ENCODE results near the gene SPARCL1. TPM values are rescaled to one million over a fixed set of nuclear protein-coding genes. Genes with fewer than 3 reads are reported as not detected.

Gene SPARCL1
- total RNA-seq, 2 donors from 2014 or later: 1,225 to 2,315 TPM

DNA sequence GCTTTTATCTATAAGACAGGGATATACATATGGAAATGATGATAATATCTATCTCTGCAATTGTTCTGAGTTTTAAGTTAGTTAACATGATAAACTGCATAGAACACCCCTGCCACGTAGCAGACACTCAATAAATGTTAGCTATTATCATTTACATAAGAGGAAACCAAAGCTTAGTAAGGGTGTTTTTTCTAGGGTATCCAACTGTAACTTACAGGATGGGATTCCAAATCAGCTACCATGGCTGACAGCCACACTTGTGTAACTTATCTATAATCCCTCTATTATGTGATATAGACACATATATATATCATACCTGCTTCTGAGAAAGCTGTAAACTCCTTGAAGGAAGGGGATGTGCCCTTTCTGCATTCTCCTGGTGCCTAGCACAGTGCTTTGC, 1.1 kb upstream of the SPARCL1 start:
- peaks cover 13 to 40% of the 10 kb centered on the region in 2 donors for H3K4me1 ChIP-seq (ENCODE audit: control insufficient read depth in 1 of 2, low read depth in 2 of 2)
- no peaks in the 10 kb centered on the region for H3K36me3 ChIP-seq
- no peak for DNase-seq (ENCODE audit: low spot score)
- TF ChIP-seq, protein P1, sequence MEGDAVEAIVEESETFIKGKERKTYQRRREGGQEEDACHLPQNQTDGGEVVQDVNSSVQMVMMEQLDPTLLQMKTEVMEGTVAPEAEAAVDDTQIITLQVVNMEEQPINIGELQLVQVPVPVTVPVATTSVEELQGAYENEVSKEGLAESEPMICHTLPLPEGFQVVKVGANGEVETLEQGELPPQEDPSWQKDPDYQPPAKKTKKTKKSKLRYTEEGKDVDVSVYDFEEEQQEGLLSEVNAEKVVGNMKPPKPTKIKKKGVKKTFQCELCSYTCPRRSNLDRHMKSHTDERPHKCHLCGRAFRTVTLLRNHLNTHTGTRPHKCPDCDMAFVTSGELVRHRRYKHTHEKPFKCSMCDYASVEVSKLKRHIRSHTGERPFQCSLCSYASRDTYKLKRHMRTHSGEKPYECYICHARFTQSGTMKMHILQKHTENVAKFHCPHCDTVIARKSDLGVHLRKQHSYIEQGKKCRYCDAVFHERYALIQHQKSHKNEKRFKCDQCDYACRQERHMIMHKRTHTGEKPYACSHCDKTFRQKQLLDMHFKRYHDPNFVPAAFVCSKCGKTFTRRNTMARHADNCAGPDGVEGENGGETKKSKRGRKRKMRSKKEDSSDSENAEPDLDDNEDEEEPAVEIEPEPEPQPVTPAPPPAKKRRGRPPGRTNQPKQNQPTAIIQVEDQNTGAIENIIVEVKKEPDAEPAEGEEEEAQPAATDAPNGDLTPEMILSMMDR (IDR thresholded peaks at IDR 0.05): no peak
- H3K27ac ChIP-seq: peak overlapping the region; percentile 92 to 96
- H3K4me3 ChIP-seq: peak overlapping the region; percentile 79
- H3K9me3 ChIP-seq: no peaks in the 10 kb centered on the region
- no peak for ATAC-seq (ENCODE audit: insufficient number of reproducible peaks, low FRiP score, low read depth)
- no peaks in the 10 kb centered on the region for H3K27me3 ChIP-seq (replicated peaks; ENCODE audit: insufficient read depth)

DNA sequence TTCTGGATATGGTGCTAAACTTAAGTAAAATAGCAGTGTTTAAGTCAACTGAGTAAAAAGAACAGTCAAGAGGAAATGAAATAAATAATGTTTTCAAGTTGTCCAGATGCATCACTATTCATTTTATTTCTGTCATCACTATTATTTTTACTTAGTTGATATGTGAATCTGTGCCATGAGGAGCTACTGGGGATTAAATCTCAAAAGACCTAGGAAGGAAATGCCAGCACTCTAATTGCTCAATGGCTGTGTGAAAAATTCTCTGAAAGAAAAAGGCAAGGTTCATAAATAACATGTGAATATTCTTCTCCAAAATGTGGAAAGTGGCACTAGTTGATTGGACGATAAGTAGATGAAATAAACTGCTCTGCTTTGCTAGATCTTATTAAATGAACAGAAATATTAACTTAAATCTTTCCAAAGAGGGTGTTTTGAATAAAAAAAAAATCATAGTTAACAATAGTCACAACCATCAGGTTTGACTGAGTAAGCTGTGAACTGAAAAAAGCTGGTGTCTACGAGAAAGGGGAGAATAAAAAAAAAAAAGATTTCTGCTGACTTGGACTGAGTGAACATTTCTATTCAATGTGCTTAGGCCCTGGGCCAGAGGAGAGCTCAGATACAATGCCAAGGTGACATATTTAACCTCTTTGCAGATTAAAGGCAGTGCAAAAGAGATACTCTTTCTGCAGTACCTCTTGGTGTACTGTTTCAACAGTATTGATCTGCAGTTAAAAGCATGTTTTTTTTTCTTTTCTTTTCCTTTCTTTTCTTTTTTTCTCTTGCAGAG, 1.6 kb downstream of the SPARCL1 start:
- TF ChIP-seq, protein P1 (IDR thresholded peaks at IDR 0.05): no peak
- H3K9me3 ChIP-seq: no peaks in the 10 kb centered on the region
- H3K27me3 ChIP-seq (replicated peaks; ENCODE audit: insufficient read depth): no peaks in the 10 kb centered on the region
- H3K4me1 ChIP-seq (ENCODE audit: control insufficient read depth in 1 of 2, low read depth in 2 of 2): peaks cover 17 to 64% of the 10 kb centered on the region in 2 donors
- H3K27ac ChIP-seq: peak overlapping the region; percentile 92 to 96
- peaks cover 4% of the 10 kb centered on the region for H3K36me3 ChIP-seq
- peak overlapping the region; percentile 79 for H3K4me3 ChIP-seq
- ATAC-seq (ENCODE audit: insufficient number of reproducible peaks, low FRiP score, low read depth) (no peak), DNase-seq (ENCODE audit: low spot score) (no peak)

DNA sequence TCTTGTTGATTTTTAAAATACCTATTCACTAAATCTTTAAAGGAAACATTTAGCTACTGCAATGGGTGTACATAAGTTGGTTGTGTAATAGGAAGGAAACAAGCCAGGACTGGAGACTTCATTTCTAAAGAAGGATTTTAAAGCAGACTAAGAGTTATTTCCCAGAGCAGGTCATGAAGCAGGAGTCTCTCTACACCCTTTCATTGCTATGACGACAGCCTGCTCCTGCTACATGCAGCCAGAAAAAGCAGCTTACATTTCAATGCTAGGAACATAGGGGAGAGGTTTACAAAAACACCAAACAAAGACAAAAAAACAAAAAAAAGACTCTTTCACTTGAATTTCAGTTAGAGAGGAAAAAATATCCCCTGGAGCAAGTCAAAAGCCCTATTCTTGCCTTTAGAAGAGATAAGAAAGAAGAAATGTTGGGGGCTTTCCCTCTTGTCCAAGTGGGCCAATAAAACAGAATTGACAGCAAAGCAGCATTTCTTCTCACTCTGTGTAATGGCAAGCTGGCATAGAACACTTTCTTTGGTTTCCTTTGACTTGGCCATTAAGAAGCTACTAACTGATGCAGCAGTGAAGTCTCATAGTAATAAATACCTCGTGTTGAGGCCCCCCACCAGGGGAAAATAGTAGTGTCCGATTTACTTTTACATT, 3.4 kb downstream of the SPARCL1 start:
- Histone ChIP-seq H3K4me3 (peak overlapping the region; percentile 79), H3K27me3 (replicated peaks; ENCODE audit: insufficient read depth) (no peaks in the 10 kb centered on the region), H3K36me3 (peaks cover 4% of the 10 kb centered on the region), H3K9me3 (no peaks in the 10 kb centered on the region), H3K27ac (peak overlapping the region; percentile 92 to 96), H3K4me1 (ENCODE audit: control insufficient read depth in 1 of 2, low read depth in 2 of 2) (peaks cover 28 to 65% of the 10 kb centered on the region in 2 donors)
- TF ChIP-seq, protein P1 (IDR thresholded peaks at IDR 0.05): no peak
- no peak for DNase-seq (ENCODE audit: low spot score)
- peak; percentile 48 for ATAC-seq (ENCODE audit: insufficient number of reproducible peaks, low FRiP score, low read depth)

DNA sequence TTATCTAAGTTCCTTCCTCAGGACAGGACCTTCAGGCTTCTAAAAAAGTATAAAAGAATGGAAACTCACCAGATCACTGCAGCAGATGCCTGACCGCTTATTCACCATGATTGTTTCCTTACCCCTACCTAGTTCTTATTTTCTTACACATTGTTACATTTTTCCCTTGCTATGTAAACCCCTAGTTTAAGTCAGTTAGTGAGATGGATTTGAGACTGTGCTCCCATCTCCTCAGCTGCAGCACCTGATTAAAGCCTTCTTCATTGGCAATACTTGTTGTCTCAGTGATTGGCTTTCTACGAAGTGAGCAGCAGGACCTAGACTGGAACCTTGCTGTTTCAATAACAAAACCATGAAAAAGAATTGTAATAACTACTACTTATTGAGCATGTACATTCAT, 4.7 kb downstream of the SPARCL1 start:
- H3K4me1 ChIP-seq (ENCODE audit: control insufficient read depth in 1 of 2, low read depth in 2 of 2): peaks cover 26 to 63% of the 10 kb centered on the region in 2 donors

DNA sequence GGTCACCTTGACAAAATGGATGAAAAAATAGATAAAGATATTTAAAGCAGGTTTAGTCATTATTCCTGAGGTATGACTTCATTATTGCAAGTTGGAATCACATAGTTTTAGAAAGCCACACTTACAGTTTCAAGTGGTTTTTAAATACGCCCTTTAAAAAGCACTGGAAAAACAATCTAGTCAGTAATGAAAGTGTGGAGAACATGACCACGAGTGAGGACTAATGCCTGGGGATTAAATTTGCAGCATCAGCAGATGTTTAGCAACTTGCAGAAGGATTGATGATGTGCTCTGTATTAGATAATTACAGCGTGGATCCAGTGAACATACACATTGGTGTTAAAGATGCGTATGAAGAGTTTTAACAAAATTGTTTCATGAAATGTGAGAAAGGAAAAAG, 5.9 kb downstream of the SPARCL1 start:
- Histone ChIP-seq H3K27me3 (replicated peaks; ENCODE audit: insufficient read depth) (no peaks in the 10 kb centered on the region), H3K9me3 (no peaks in the 10 kb centered on the region), H3K36me3 (peaks cover 4% of the 10 kb centered on the region), H3K4me3 (peak overlapping the region; percentile 45), H3K4me1 (ENCODE audit: control insufficient read depth in 1 of 2, low read depth in 2 of 2) (peaks cover 31 to 73% of the 10 kb centered on the region in 2 donors), H3K27ac (peak overlapping the region; percentile 81 to 96)
- TF ChIP-seq, protein P1 (IDR thresholded peaks at IDR 0.05): no peak
- no peak for ATAC-seq (ENCODE audit: insufficient number of reproducible peaks, low FRiP score, low read depth)
- no peak for DNase-seq (ENCODE audit: low spot score)

More for the DNA sequence above, 4.7 kb downstream of the SPARCL1 start:
- H3K27me3 ChIP-seq (replicated peaks; ENCODE audit: insufficient read depth): no peaks in the 10 kb centered on the region
- peaks cover 4% of the 10 kb centered on the region for H3K36me3 ChIP-seq
- no peak for ATAC-seq (ENCODE audit: insufficient number of reproducible peaks, low FRiP score, low read depth)
- no peaks in the 10 kb centered on the region for H3K9me3 ChIP-seq
- peak overlapping the region; percentile 79 for H3K4me3 ChIP-seq
- DNase-seq (ENCODE audit: low spot score): no peak
- peak overlapping the region; percentile 92 to 96 for H3K27ac ChIP-seq
- TF ChIP-seq, protein P1 (IDR thresholded peaks at IDR 0.05): no peak

Measured in thoracic aorta (tissue), 2 donors.